K562 (cell line): ENCODE measurements around the gene ZNF775. TPM values are rescaled to one million over a fixed set of nuclear protein-coding genes. Genes with fewer than 3 reads are reported as not detected.

Experiments used
- ATAC-seq: fragments of 200-7000 bp; cut with Tn5 transposase; 3 replicates; pipeline ENCODE4 v1.9.1; 2020; ENCODE audit warnings: moderate library complexity
- BruUV-seq: library from RNA; stranded (reverse); fragments of 400-500 nt; replicated peaks from 2 replicates; lab custom pipeline; 2021; lab: Mats Ljungman, UMichigan
- CTCF ChIA-PET: fragments of 300-600 bp; formaldehyde crosslinking; extraction: SDS; loops from one replicate; lab custom pipeline; 2021; ENCODE audit warnings: low intra/inter-chr PET ratio; lab: Yijun Ruan, JAX
- POLR2A ChIA-PET: fragments of 300-600, 350-650 bp; sonication (Branson Sonifier 250); formaldehyde crosslinking; extraction: SDS; loops from one replicate; lab custom pipeline; 2021; ENCODE audit warnings: antibody characterized with exemption, inconsistent platforms; lab: Yijun Ruan, JAX
- DNase-seq, 4 experiments: peaks; one replicate each; pipeline versions ENCODE4 v3.0.0 to v3.0.0-alpha.2; 2011 to 2018; ENCODE audit warnings: low spot score in 3 of 4, mixed read lengths in 3 of 4; ENCODE audit errors: extremely low read depth in 1 of 4
- FAIRE-seq: peaks from 2 replicates; lab custom pipeline; 2011; peaks lifted over from hg19 to GRCh38; lab: Jason Lieb, UNC
- H2AFZ ChIP-seq: 2 replicates; pipeline ENCODE4 v1.6.0; 2011; ENCODE audit warnings: low read depth, low read length, control low read depth, inconsistent platforms
- H3K27ac ChIP-seq: fragments of 200-600 bp; 3 replicates; pipeline ENCODE4 v1.8.0; 2011; ENCODE audit warnings: low read depth, mild to moderate bottlenecking, control low read depth, inconsistent platforms, low read length, moderate library complexity, mixed read lengths; ENCODE audit errors: extremely low read depth
- H3K27me3 ChIP-seq, 2 experiments: fragments of 300-600 bp in 1 of 2; 2 replicates in 1 of 2; 3 replicates in 1 of 2; pipeline versions ENCODE4 v1.6.0 to v1.8.0; 2011; ENCODE audit warnings: inconsistent platforms in 2 of 2, low read length in 2 of 2, mild to moderate bottlenecking in 1 of 2, mixed read lengths in 1 of 2, moderate library complexity in 1 of 2; ENCODE audit not compliant: control insufficient read depth in 2 of 2, insufficient read depth in 2 of 2
- H3K36me3 ChIP-seq: fragments of 300-600 bp; 3 replicates; pipeline ENCODE4 v1.8.0; 2011; ENCODE audit warnings: mild to moderate bottlenecking, low read length, inconsistent platforms; ENCODE audit not compliant: control insufficient read depth, insufficient read depth
- H3K4me1 ChIP-seq, 2 experiments: fragments of 200-600 bp in 1 of 2; replicated peaks in 1 of 2; 2 replicates in 1 of 2; 3 replicates in 1 of 2; pipeline versions ENCODE4 v1.5.1 to v1.8.0; 2011; ENCODE audit warnings: inconsistent platforms in 2 of 2, low read length in 2 of 2, mild to moderate bottlenecking in 1 of 2, mixed read lengths in 1 of 2, moderate library complexity in 1 of 2; ENCODE audit not compliant: control insufficient read depth in 2 of 2, insufficient read depth in 2 of 2
- H3K4me2 ChIP-seq: 2 replicates; pipeline ENCODE4 v1.6.1; 2011; ENCODE audit warnings: low read length, control low read depth, inconsistent platforms, mixed read lengths; ENCODE audit not compliant: insufficient read depth
- H3K4me3 ChIP-seq: fragments of 200-600 bp; sonication (generic), shearing (Covaris generic); 2 replicates; pipeline ENCODE4 v1.5.1; 2016; ENCODE audit warnings: control low read depth, inconsistent platforms
- H3K79me2 ChIP-seq: fragments of 200-600 bp; 3 replicates; pipeline ENCODE4 v1.8.0; 2011; ENCODE audit warnings: low read length, inconsistent platforms; ENCODE audit not compliant: control insufficient read depth, insufficient read depth
- H3K9ac ChIP-seq, 2 experiments: 2 replicates each; pipeline versions ENCODE4 v1.6.0 to v1.6.1; 2011; ENCODE audit warnings: low read depth in 2 of 2, low read length in 2 of 2, control low read depth in 1 of 2, inconsistent platforms in 1 of 2, mild to moderate bottlenecking in 1 of 2, mixed read lengths in 1 of 2; ENCODE audit not compliant: insufficient read depth in 1 of 2
- H3K9me1 ChIP-seq: one replicate; pipeline ENCODE4 v1.6.0; 2011; ENCODE audit warnings: inconsistent platforms, mild to moderate bottlenecking, low read length, moderate library complexity; ENCODE audit not compliant: control insufficient read depth, insufficient read depth
- H3K9me3 ChIP-seq: replicated peaks from 2 replicates; pipeline ENCODE4 v1.5.1; 2011; ENCODE audit warnings: low read depth, low read length, inconsistent platforms; ENCODE audit not compliant: control insufficient read depth, insufficient read depth
- H4K20me1 ChIP-seq: replicated peaks from 2 replicates; pipeline ENCODE4 v1.6.1; 2011; ENCODE audit warnings: low read length, inconsistent platforms, mixed read lengths; ENCODE audit not compliant: control insufficient read depth, insufficient read depth
- DACH1 ChIP-seq: fragments of 450-650 bp; IDR thresholded peaks from 2 replicates; pipeline ENCODE4 v1.6.1; 2018; ENCODE audit not compliant: partially characterized antibody
- HSF4 ChIP-seq: fragments of 250-450 bp; sonication (Bioruptor Pico); IDR thresholded peaks from 2 replicates; pipeline ENCODE4 v2.1.2; 2022; ENCODE audit warnings: mild to moderate bottlenecking, moderate library complexity, borderline replicate concordance
- KLF6 ChIP-seq: fragments of 250-450 bp; sonication (Bioruptor Pico); IDR thresholded peaks from 2 replicates; pipeline ENCODE4 v1.4.0; 2020; ENCODE audit warnings: mild to moderate bottlenecking, moderate library complexity, borderline replicate concordance
- MEF2A ChIP-seq: IDR thresholded peaks from 2 replicates; pipeline ENCODE4 v1.6.1; 2011; ENCODE audit warnings: low read depth, mild to moderate bottlenecking, low read length, moderate library complexity; ENCODE audit not compliant: control insufficient read depth
- PTBP1 ChIP-seq: fragments of 200-400 bp; formaldehyde crosslinking; IDR thresholded peaks from 2 replicates; pipeline ENCODE4 v1.6.1; 2017; ENCODE audit warnings: low read depth, low read length
- ZC3H8 ChIP-seq: fragments of 450-650 bp; IDR thresholded peaks from 2 replicates; pipeline ENCODE4 v1.6.1; 2017
- ZEB2 ChIP-seq: fragments of 450-650 bp; IDR thresholded peaks from 2 replicates; pipeline ENCODE4 v1.6.1; 2016
- ZNF224 ChIP-seq: sonication (generic); formaldehyde crosslinking; IDR thresholded peaks from 2 replicates; pipeline ENCODE4 v1.8.0; 2022; ENCODE audit warnings: mild to moderate bottlenecking, missing genetic modification reagents
- ZNF280B ChIP-seq: fragments of 250-450 bp; sonication (Bioruptor Pico); IDR thresholded peaks from 2 replicates; pipeline ENCODE4 v1.5.1; 2021; ENCODE audit warnings: mild to moderate bottlenecking
- ZNF778 ChIP-seq: fragments of 450-650 bp; formaldehyde crosslinking; IDR thresholded peaks from 2 replicates; pipeline ENCODE4 v1.4.0; 2020; ENCODE audit warnings: mild to moderate bottlenecking, moderate library complexity
- WGBS: fragments of 100-300 bp; shearing (Covaris generic); methylation state at CpG from one replicate; pipeline ENCODE4 v1.1.6; 2016; ENCODE audit warnings: low coverage, mixed read lengths; ENCODE audit not compliant: insufficient coverage; ENCODE audit errors: missing lambda C conversion rate; 5-methylcytosine and 5-hydroxymethylcytosine counted together
- in situ Hi-C: fragments of 300-500 bp; cut with MboI; formaldehyde crosslinking; loops from 4 replicates; pipeline ENCODE4 v1.15.0; 2018; ENCODE audit warnings: inconsistent platforms, mixed read lengths
- intact Hi-C: fragments of 100-400 bp; cut with micrococcal nuclease; formaldehyde crosslinking; loops from 2 replicates; pipeline ENCODE4 v1.14.2; 2022
- polyA plus RNA-seq, 8 experiments: library from polyadenylated mRNA; depleted of rRNA in 4 of 8; stranded (reverse) in 5 of 8; unstranded in 3 of 8; fragments of >200 nt; fragmentation: Nextera tagmentation in 2 of 8; fragmentation: Illumina TruSeq in 1 of 8; extraction: Ambion mirVana in 2 of 8; extraction: Trizol in 1 of 8; gene quantifications; 2 replicates each; pipeline versions ENCODE4 v1.2.1 to v1.2.3, GENCODE V29; 2011 to 2014; ENCODE audit warnings: inconsistent platforms in 1 of 8, missing spikeins in 1 of 8
- total RNA-seq, 7 experiments: library from RNA; depleted of rRNA in 6 of 7; stranded (reverse); fragments of >200 nt in 6 of 7; fragmentation: Illumina TruSeq in 2 of 7; extraction: Trizol in 2 of 7; gene quantifications; 2 replicates each; pipeline versions ENCODE4 v1.2.1 to v1.2.3, GENCODE V29; 2011 to 2021; ENCODE audit warnings: low replicate concordance in 1 of 7

Gene ZNF775
- total and polyA plus RNA-seq, 9 of the 15 experiments (the other 6 are each of a cell fraction or from before 2014, with no cell fraction given): 0.04 to 18.7 (median 4.9) TPM

GRCh38 chr7:150401424-150401790 is 22.3 kb downstream of the ZNF775 start:
- no peaks in the 10 kb centered on the region for H3K27me3 ChIP-seq
- no peak for FAIRE-seq
- DNase-seq: no peak
- no peak overlapping the region for H2AFZ ChIP-seq
- H3K9me3 ChIP-seq: no peaks in the 10 kb centered on the region
- ChIA-PET CTCF (no interaction called here), POLR2A (interaction anchor here (0.6 to 3.7 kb wide), 10 partner anchors 8 to 1544 kb away, joined by 3 to 20 read pairs (median 4); partner anchors contain the start of gene REPIN1)
- no peak overlapping the region for H3K4me2 ChIP-seq
- peaks cover 10% of the 10 kb centered on the region for H3K9me1 ChIP-seq
- 96% methylated on average over 1 of the region's 1 CpG for WGBS
- peak overlapping the region in 1 of 2 experiments; percentile 12; a peak in 1 of 4 replicates for H3K9ac ChIP-seq
- in situ Hi-C loops: no loop called here
- TF ChIP-seq ZNF778 (CRISPR knock-in tag) (no peak), KLF6 (CRISPR knock-in tag) (no peak), ZNF280B (CRISPR knock-in tag) (no peak), ZC3H8 (no peak), ZEB2 (no peak), HSF4 (CRISPR knock-in tag) (no peak), ZNF224 (CRISPR knock-in tag) (no peak), DACH1 (no peak), PTBP1 (no peak), MEF2A (no peak)
- TF ChIP-seq, all 486 proteins: peak for 0
- intact Hi-C loops: loop anchor here (2.0 kb wide), 1 partner anchor 33 kb away; the partner anchor contains the start of gene REPIN1
- H4K20me1 ChIP-seq: no peaks in the 10 kb centered on the region
- H3K36me3 ChIP-seq: peaks cover 22% of the 10 kb centered on the region; the same call in 2 of the 3 replicates
- BruUV-seq: no TSS peak
- no peak overlapping the region for H3K4me3 ChIP-seq
- no peak for ATAC-seq
- H3K4me1 ChIP-seq: peaks cover 57 to 73% of the 10 kb centered on the region in 2 experiments
- H3K27ac ChIP-seq: no peak overlapping the region; the same call in 2 of the 3 replicates
- H3K79me2 ChIP-seq: peaks cover 21% of the 10 kb centered on the region; the same call in 2 of the 3 replicates
